Activated T-cell treated with anti-CD3 and anti-CD28 coated beads, Interleukin-2, amount 50 U/mL, for 72 hours (primary cell): ENCODE results near the gene TMEM120A. TPM values are rescaled to one million over a fixed set of nuclear protein-coding genes. Genes with fewer than 3 reads are reported as not detected.
"Not testable (repeated sequence)": the region's sequence is repeated elsewhere in the genome, so short reads cannot be mapped to it uniquely, and the experiment has no call there.

ENCODE experiments used
- ATAC-seq, 2 donors: fragments of 150-1000 bp; cut with Tn5 transposase; replicated peaks in 1 of 2; 2 replicates each; pipeline ENCODE4 v1.10.0; 2021; ENCODE audit warnings: moderate library complexity in 2 of 2, mild to moderate bottlenecking in 1 of 2
- DNase-seq, 2 donors: peaks; one replicate each; pipeline ENCODE4 v3.0.0; 2021 to 2022; ENCODE audit warnings: mixed read lengths in 1 of 2
- H3K27ac Mint-ChIP-seq: one replicate; pipeline ENCODE4 v1.8.0; 2022; ENCODE audit warnings: mild to moderate bottlenecking, moderate library complexity, mixed read lengths
- H3K27me3 Mint-ChIP-seq: one replicate; pipeline ENCODE4 v1.8.0; 2022; ENCODE audit warnings: low read depth, mixed read lengths
- H3K36me3 Mint-ChIP-seq, 2 donors: one replicate each; pipeline ENCODE4 v1.8.0; 2022; ENCODE audit warnings: mixed read lengths in 2 of 2, mild to moderate bottlenecking in 1 of 2; ENCODE audit not compliant: insufficient read depth in 2 of 2
- H3K4me1 Mint-ChIP-seq: one replicate; pipeline ENCODE4 v1.8.0; 2022; ENCODE audit warnings: low read depth, mixed read lengths
- H3K4me3 Mint-ChIP-seq, 2 donors: one replicate each; pipeline ENCODE4 v1.8.0; 2022; ENCODE audit warnings: mild to moderate bottlenecking in 2 of 2, mixed read lengths in 2 of 2, moderate library complexity in 2 of 2
- H3K9me3 Mint-ChIP-seq, 2 donors: one replicate each; pipeline ENCODE4 v1.8.0; 2022; ENCODE audit warnings: mixed read lengths in 2 of 2
- total RNA-seq, 2 donors: library from RNA; stranded (reverse); gene quantifications; one replicate each; pipeline ENCODE4 v1.2.3, GENCODE V29; 2022

Gene TMEM120A
- total RNA-seq, 2 donors from 2014 or later, result 23.5 to 25.4 TPM

DNA sequence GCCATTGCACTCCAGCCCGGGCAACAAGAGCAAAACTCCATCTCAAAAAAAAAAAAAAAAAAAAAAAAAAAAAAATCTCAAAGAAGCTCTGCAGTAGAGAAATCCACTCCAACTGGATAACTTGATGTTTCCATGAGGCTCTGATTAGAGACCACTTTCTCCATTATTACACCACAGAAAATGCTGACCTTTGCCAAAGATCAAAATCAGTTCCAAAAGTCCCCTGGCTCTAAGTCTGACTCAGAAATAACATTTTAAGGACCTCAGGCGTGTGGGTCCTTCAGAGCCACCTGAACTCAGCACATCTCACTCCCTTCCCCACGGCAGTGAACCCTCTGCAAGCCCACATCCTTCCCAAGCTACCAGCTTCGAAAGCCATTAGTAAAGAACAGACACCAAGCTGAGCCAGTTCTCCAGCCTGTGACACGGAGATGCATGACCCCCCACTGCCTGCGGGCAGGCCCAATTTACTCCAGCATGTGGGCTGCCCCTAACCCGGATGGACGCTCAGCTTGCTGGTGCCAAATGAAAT, 13.8 kb upstream of the TMEM120A start:
- DNase-seq (peak; percentile 33 to 42), ATAC-seq (peak; percentile 42 to 59)
- Mint-ChIP-seq H3K27me3 (peaks cover 13% of the 10 kb centered on the region), H3K4me1 (peaks cover 43% of the 10 kb centered on the region), H3K27ac (no peak overlapping the region), H3K36me3 (peaks cover 0 to 11% of the 10 kb centered on the region in 2 donors), H3K4me3 (peak overlapping the region; percentile 66 to 70), H3K9me3 (no peaks in the 10 kb centered on the region)

DNA sequence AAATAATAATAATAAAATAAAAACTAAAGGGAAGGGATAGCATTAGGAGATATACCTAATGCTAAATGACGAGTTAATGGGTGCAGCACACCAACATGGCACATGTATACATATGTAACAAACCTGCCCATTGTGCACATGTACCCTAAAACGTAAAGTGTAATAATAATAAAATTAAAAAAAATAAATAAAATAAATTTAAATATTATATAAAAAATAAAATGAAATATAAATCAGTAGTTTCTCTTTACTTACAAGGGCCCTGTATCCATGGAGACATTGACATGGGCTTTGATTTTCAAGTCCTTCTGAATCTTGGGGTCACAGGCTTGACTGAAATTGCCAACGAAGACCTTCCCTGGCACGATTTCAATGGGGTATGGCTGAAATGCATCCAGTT, 10.6 kb upstream of the TMEM120A start:
- not testable (repeated sequence) for H3K27me3 Mint-ChIP-seq, H3K9me3 Mint-ChIP-seq, H3K4me3 Mint-ChIP-seq, DNase-seq, ATAC-seq, H3K27ac Mint-ChIP-seq, H3K36me3 Mint-ChIP-seq
- H3K4me1 Mint-ChIP-seq, result peaks cover 26% of the 10 kb centered on the region

DNA sequence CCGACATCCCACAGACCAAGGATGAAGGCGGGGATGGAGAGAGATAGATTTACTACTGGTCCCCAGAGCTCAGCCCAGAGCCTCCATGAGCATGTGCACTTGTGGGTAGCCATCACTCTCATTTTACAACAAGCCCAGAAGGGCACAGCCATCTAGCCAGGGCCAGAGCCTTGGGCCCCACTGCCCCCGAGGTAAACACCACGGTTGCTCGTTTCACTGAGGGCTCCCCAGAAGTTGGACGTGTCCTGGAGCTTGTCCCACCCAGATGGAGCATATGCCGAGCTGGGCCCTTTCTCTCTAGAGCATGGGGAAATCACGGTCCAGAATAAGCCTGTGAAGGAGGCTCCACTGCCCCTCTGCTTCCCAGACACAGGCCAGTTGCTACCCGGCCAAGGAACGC, 9.0 kb upstream of the TMEM120A start:
- H3K36me3 Mint-ChIP-seq, result peaks cover 2 to 8% of the 10 kb centered on the region in 2 donors
- peaks cover 10% of the 10 kb centered on the region for H3K4me1 Mint-ChIP-seq
- DNase-seq, result no peak
- H3K27ac Mint-ChIP-seq, result no peak overlapping the region
- H3K4me3 Mint-ChIP-seq, result no peak overlapping the region
- H3K9me3 Mint-ChIP-seq, result no peaks in the 10 kb centered on the region
- ATAC-seq, result peak in 1 of 2 donors; percentile 9
- no peaks in the 10 kb centered on the region for H3K27me3 Mint-ChIP-seq

DNA sequence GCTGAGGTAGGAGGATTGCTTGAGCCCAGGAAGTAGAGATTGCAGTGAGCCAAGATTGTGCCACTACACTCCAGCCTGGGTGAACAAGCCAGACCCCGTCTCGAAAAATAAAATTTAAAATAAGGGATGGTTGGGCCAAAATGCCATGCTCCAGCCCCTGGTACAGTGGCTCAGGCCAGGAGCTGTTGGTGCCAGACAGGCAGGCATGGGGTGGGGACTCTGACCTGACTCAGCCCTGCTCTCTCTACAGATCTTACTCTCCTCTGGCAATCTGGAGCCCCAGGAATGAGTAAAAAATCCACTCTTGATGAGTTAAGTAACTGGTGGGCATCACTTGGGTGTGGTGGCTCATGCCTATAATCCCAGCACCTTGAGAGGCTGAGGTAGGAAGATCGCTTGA, 8.4 kb upstream of the TMEM120A start:
- DNase-seq, result no peak
- no peaks in the 10 kb centered on the region for H3K27me3 Mint-ChIP-seq

DNA sequence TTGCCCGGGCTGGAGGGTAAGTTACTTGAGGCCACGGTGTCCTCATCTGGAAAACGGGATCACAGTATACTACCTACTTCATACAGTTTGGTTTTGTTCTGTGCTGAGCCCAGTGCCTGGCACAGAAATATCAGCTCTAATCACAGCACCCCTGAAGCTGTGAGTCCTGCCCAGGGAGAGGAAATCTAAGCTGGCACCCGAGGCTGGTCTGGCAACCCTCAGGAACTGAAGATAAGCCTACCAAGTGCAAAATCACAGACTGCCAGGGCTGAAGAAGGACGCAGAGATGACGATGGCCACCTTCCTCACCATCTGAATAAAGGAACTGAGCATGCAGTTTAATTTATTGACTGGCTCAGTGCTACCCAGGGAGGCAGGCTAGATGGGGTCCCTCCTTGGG, 7.7 kb upstream of the TMEM120A start:
- no peak overlapping the region for H3K27ac Mint-ChIP-seq
- DNase-seq, result no peak
- no peaks in the 10 kb centered on the region for H3K9me3 Mint-ChIP-seq
- no peaks in the 10 kb centered on the region for H3K27me3 Mint-ChIP-seq
- no peak overlapping the region for H3K4me3 Mint-ChIP-seq
- peaks cover 5 to 8% of the 10 kb centered on the region in 2 donors for H3K36me3 Mint-ChIP-seq
- ATAC-seq, result no peak
- H3K4me1 Mint-ChIP-seq, result peaks cover 5% of the 10 kb centered on the region

More for the DNA sequence above, 8.4 kb upstream of the TMEM120A start:
- Mint-ChIP-seq H3K9me3 (no peaks in the 10 kb centered on the region), H3K4me1 (peaks cover 4% of the 10 kb centered on the region), H3K27ac (no peak overlapping the region), H3K36me3 (peaks cover 2 to 8% of the 10 kb centered on the region in 2 donors), H3K4me3 (no peak overlapping the region)
- ATAC-seq, result peak in 1 of 2 donors; percentile 54

DNA sequence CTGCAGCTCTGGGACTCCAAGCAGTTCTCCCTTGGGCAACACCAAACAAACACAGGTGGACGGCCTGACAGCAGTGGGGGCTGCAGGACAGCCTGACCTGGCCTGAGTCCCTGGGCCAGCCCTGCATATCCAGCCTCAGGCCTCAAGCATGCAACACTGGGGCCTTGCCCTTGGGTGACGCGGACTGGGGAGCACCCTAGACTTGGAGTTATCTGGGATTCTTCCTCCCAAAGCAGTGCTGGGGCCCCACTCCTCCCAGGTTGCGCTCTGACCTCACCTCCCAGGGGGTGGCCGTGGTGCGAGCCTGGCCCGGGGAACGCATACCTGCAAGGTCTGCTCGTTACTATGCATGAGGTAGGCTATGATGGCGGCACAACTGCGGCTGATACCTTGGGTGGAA, 6.2 kb upstream of the TMEM120A start:
- no peak overlapping the region for H3K27ac Mint-ChIP-seq
- no peaks in the 10 kb centered on the region for H3K9me3 Mint-ChIP-seq
- no peak overlapping the region for H3K4me3 Mint-ChIP-seq
- ATAC-seq, result peak in 1 of 2 donors; percentile 9
- DNase-seq, result no peak
- H3K36me3 Mint-ChIP-seq, result peaks cover 5 to 8% of the 10 kb centered on the region in 2 donors
- H3K4me1 Mint-ChIP-seq, result peaks cover 10% of the 10 kb centered on the region
- H3K27me3 Mint-ChIP-seq, result no peaks in the 10 kb centered on the region

DNA sequence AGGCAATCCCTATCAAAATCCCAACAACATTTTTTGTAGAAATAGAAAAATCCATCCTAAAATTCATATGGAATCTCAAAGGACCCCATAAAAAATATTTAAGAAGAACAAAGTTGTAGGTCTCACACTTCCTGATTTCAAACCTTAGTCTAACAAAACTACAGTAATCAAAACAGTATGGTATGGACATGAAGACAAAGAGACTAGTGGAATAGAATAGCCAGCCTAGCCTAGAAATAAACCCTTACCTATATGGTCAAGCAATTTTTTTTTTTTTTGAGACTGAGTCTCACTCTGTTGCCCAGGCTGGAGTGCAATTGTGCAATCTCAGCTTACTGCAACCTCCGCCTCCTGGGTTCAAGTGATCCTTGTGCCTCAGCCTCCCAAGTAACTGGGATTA, 3.6 kb upstream of the TMEM120A start:
- no peaks in the 10 kb centered on the region for H3K9me3 Mint-ChIP-seq
- peaks cover under 1 to 4% of the 10 kb centered on the region in 2 donors for H3K36me3 Mint-ChIP-seq
- H3K4me1 Mint-ChIP-seq, result peaks cover 12% of the 10 kb centered on the region
- H3K27me3 Mint-ChIP-seq, result no peaks in the 10 kb centered on the region
- H3K27ac Mint-ChIP-seq, result no peak overlapping the region
- DNase-seq (no peak), ATAC-seq (no peak)
- no peak overlapping the region for H3K4me3 Mint-ChIP-seq

DNA sequence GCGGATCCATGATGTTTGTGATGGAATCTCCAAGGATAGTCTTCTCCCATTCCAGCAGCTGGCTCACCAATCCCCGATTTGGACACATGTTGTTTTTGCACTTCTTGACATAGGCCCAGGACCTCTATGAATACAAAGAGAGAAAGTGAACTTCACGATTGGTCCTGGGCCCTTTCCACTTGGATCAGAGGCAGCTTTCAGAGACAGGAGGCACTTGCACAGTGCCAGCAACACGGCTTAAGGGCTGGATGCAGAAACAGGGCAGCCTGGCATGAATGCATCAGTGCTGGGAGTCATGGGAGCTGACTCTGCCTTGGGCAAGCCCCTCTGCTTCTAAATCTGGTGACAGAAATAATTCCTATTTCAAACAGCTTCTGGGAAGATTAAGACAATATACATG, 2.1 kb upstream of the TMEM120A start:
- H3K27me3 Mint-ChIP-seq, result no peaks in the 10 kb centered on the region

DNA sequence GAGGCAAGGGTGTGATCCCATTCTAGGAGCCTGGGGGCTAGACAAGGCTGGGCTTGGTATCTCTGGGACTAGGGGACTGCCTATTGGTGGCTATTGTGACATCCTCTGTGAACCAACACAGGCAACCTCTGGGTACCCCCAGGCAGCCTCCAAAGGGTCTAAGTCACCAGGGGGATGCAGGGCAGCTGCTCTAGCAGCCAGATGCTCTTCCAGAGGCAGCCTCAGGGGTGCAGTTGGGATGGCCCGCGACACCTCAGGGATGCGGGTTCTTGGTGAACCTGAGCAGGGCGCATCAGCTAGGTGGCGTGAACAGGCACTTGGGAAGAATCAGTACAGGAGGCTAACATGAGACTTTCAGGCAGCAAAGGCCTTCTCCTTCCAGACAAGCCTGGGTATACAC, 1.6 kb upstream of the TMEM120A start:
- Mint-ChIP-seq H3K4me3 (no peak overlapping the region), H3K9me3 (no peaks in the 10 kb centered on the region), H3K27ac (no peak overlapping the region), H3K36me3 (peaks cover 0 to 3% of the 10 kb centered on the region in 2 donors), H3K4me1 (peaks cover 15% of the 10 kb centered on the region), H3K27me3 (no peaks in the 10 kb centered on the region)
- DNase-seq, result no peak
- no peak for ATAC-seq

More for the DNA sequence above, 2.1 kb upstream of the TMEM120A start:
- H3K27ac Mint-ChIP-seq, result no peak overlapping the region
- no peak overlapping the region for H3K4me3 Mint-ChIP-seq
- no peaks in the 10 kb centered on the region for H3K9me3 Mint-ChIP-seq
- ATAC-seq (no peak), DNase-seq (no peak)
- H3K4me1 Mint-ChIP-seq, result peaks cover 15% of the 10 kb centered on the region
- peaks cover 0 to 3% of the 10 kb centered on the region in 2 donors for H3K36me3 Mint-ChIP-seq

DNA sequence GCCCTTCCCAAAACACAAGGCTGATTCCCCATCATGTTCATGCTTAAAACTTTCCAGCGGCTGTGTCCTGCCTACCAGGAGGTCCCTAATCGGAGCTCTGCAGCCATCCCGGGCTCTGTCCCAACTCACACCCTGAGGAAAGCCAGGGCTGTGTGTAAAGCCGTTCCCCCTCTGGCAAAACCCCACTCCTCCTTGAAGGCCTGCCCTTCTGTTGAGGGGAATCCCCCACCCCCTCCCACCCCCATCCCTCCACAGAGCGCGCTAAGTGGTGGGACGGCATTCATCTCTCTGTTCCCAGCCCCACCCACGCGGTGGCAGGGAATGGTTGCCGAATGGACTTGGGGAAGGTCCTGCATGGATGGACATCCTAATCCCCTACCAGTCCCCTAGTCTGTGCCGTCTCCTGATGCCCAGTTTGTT, 667 bp upstream of the TMEM120A start:
- peak overlapping the region; percentile 82 to 83 for H3K4me3 Mint-ChIP-seq
- H3K9me3 Mint-ChIP-seq, result no peaks in the 10 kb centered on the region

DNA sequence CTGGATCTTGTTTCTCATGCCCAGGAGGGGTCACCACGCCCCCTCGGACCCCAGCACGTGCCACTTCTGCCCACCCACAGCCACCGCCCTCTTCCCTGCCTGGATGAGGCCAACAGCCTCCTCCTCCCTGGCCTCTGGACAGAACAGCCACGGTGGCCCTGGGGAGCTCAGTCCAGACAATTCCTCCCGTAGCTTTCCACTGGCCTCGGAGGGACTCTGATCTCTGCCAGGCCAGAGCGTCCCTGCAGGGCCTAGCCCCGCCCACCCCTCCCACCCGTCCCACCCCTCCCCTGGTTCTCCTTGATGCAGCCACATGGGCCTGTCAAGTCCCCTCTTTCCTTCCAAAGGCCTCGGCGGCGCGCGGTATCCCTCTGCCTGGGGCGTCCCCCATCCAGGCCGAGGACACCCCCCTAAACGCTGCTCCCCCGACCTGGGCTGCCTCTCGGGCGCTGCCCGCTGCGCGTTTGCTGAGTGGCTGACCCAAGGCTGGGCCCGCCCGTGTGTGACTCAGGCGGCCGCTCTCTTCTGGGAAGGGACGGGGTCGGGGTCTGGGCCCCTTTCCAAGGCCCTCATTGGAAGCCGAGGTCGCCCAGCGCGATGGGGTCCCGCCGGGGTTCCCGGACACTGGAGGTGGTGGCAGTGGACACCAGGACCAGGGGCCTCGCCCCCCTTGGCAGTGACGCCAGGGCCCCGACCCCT, 557 bp downstream of the TMEM120A start:
- Mint-ChIP-seq H3K4me1 (peaks cover 26% of the 10 kb centered on the region), H3K27me3 (no peaks in the 10 kb centered on the region), H3K27ac (no peak overlapping the region), H3K9me3 (no peaks in the 10 kb centered on the region), H3K36me3 (peaks cover 0 to 3% of the 10 kb centered on the region in 2 donors), H3K4me3 (peak overlapping the region; percentile 82 to 83)
- DNase-seq (peak; percentile 22), ATAC-seq (peak; percentile 19 to 35)

More for the DNA sequence above, 667 bp upstream of the TMEM120A start:
- no peak for ATAC-seq
- Mint-ChIP-seq H3K27me3 (no peaks in the 10 kb centered on the region), H3K36me3 (peaks cover 0 to 3% of the 10 kb centered on the region in 2 donors), H3K4me1 (peaks cover 19% of the 10 kb centered on the region), H3K27ac (no peak overlapping the region)
- DNase-seq, result no peak

DNA sequence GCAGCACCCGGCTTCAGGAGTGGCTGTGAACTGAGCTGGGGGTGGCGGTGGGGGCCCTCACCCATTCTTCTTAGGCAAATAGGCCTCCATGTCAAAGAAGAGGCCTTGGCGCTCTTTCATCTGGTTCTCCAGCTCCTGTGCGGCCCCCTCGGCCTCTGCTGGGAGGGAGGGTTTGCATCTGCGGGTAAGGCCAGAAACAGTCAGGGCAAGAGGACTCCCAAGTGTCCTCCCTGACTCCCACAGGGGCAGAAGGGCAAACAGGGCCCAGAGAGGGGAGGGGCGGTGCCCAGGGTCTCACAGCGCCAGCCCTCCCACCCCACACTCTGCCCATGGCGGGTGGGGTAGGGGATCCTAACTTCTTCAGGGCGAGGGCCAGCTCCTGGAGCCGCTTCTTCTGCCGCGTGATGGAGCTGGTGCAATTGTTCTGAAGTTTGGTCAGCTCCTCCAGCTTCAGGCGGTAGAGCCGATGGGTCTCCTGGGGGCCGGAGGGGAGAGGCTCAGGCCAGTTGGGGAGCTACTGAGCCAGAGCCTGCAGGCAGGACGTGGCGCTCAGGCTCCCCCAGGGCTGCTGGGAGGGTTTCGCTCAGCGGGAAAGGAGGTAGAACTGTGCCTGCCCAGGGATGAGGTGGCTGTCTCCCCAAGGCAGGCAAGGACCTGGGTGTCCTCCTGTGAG, 2.2 kb downstream of the TMEM120A start:
- ATAC-seq, result no peak

DNA sequence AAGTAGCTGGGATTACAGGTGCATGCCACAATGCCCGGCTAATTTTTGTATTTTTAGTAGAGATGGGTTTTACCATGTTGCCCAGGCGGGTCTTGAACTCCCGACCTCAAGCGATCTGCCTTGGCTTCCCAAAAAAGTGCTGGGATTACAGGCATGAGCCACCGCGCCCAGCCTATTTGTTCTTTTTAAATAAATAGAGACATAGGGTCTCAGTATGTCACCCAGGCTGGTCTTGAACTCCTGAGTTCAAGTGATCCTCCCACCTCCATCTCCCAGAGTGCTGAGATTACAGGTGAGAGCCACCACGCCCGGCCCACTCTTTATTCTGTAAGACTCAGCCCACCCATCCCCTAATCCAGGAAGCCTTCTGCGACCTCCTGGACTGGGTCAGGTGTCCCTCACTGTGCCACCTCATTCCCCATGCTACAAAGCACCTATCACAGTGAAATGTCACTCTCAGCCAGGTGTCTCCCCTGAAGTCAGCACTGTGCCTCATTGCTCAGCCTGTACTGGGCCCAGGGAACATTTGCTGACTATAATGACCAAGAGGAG, 2.8 kb downstream of the TMEM120A start:
- Mint-ChIP-seq H3K36me3 (peaks cover 0 to 3% of the 10 kb centered on the region in 2 donors), H3K4me1 (peaks cover 18% of the 10 kb centered on the region), H3K27me3 (no peaks in the 10 kb centered on the region), H3K4me3 (no peak overlapping the region), H3K9me3 (no peaks in the 10 kb centered on the region), H3K27ac (no peak overlapping the region)
- ATAC-seq (no peak), DNase-seq (no peak)

More for the DNA sequence above, 2.2 kb downstream of the TMEM120A start:
- Mint-ChIP-seq H3K9me3 (no peaks in the 10 kb centered on the region), H3K4me3 (no peak overlapping the region), H3K27me3 (no peaks in the 10 kb centered on the region), H3K27ac (no peak overlapping the region), H3K36me3 (peaks cover 0 to 1% of the 10 kb centered on the region in 2 donors), H3K4me1 (peaks cover 24% of the 10 kb centered on the region)
- DNase-seq, result no peak
